Kidney (tissue), 14 donors: ENCODE measurements around the gene VPS35. TPM values are rescaled to one million over a fixed set of nuclear protein-coding genes. Genes with fewer than 3 reads are reported as not detected.
A peak's percentile ranks its signal among the peaks of the same experiment; 100 is the strongest.

Experiments used
- DNase-seq, 5 donors: peaks; one replicate each; pipeline ENCODE4 v3.0.0-alpha.2; 2013 to 2020
- FAIRE-seq: peaks from 2 replicates; lab custom pipeline; 2012; peaks lifted over from hg19 to GRCh38; lab: Jason Lieb, UNC
- H3K27ac ChIP-seq, 2 donors: one replicate each; pipeline ENCODE4 v1.7.0; 2013; ENCODE audit warnings: low read depth in 2 of 2, low read length in 2 of 2, inconsistent platforms in 1 of 2
- H3K27me3 ChIP-seq: one replicate; pipeline ENCODE4 v1.7.1; 2013; ENCODE audit warnings: low read length, inconsistent platforms; ENCODE audit not compliant: control insufficient read depth, insufficient read depth
- H3K36me3 ChIP-seq, 3 donors: one replicate each; pipeline versions ENCODE4 v1.7.0 to v1.7.1; 2013; ENCODE audit warnings: low read length in 3 of 3, control low read depth in 1 of 3, inconsistent platforms in 1 of 3; ENCODE audit not compliant: insufficient read depth in 3 of 3, control insufficient read depth in 2 of 3
- H3K4me1 ChIP-seq, 3 donors: one replicate each; pipeline versions ENCODE4 v1.7.0 to v1.7.1; 2013; ENCODE audit warnings: low read length in 3 of 3, inconsistent platforms in 1 of 3, low read depth in 1 of 3; ENCODE audit not compliant: control insufficient read depth in 2 of 3, insufficient read depth in 2 of 3
- H3K4me3 ChIP-seq, 3 donors: one replicate each; pipeline versions ENCODE4 v1.7.0 to v1.8.1; 2013; ENCODE audit warnings: low read length in 3 of 3, control low read depth in 1 of 3, inconsistent platforms in 1 of 3
- H3K9ac ChIP-seq, 3 donors: one replicate each; pipeline versions ENCODE4 v1.7.0 to v1.7.1; 2013; ENCODE audit warnings: low read length in 3 of 3, control low read depth in 1 of 3, inconsistent platforms in 1 of 3
- H3K9me3 ChIP-seq, 3 donors: one replicate each; pipeline versions ENCODE4 v1.7.0 to v1.7.1; 2013; ENCODE audit warnings: low read length in 3 of 3, control low read depth in 1 of 3, inconsistent platforms in 1 of 3; ENCODE audit not compliant: control insufficient read depth in 2 of 3, insufficient read depth in 1 of 3
- CTCF ChIP-seq: IDR thresholded peaks from 3 replicates; pipeline ENCODE4 v1.5.1; 2012; ENCODE audit warnings: mild to moderate bottlenecking, moderate library complexity, borderline replicate concordance; ENCODE audit not compliant: insufficient read depth; ENCODE audit errors: extremely low read depth
- intact Hi-C: fragments of 100-400 bp; cut with DNase I; formaldehyde crosslinking; loops from one replicate; pipeline ENCODE4 v1.11.1; 2022
- polyA plus RNA-seq: library from polyadenylated mRNA; stranded (reverse); fragments of 350-450 nt; fragmentation: Illumina TruSeq; extraction: RNeasy Lipid Tissue Mini Kit (QIAGEN cat#74804); gene quantifications from one replicate; pipeline ENCODE4 v1.2.3, GENCODE V29; 2014; ENCODE audit warnings: low read depth, low replicate concordance; ENCODE audit not compliant: insufficient read depth
- total RNA-seq: library from RNA; stranded (reverse); fragmentation: NEBNext Ultra II Directional; extraction: Animal tissue kit (Norgen Biotek cat#: 25700); gene quantifications from one replicate; pipeline ENCODE4 v1.2.1, GENCODE V29; 2021
- donor health status: control.
- donor health status: control.
- donor health status: control.
- donor health status: control.
- donor health status: control.
- donor health status: DM: yes; HTN: yes; CAD: no.
- donor health status: Normal renal cell carcinoma (clear cell type).

The VPS35 gene
- total and polyA plus RNA-seq, 2 donors from 2014 or later, result 31.8 to 96.7 TPM

- Histone ChIP-seq H3K4me1 (no peaks in the 10 kb centered on the region), H3K9ac (no peak overlapping the region), H3K4me3 (no peak overlapping the region), H3K27ac (no peak overlapping the region), H3K36me3 (peaks cover 11 to 19% (median 15%) of the 10 kb centered on the region in 3 donors), H3K27me3 (no peaks in the 10 kb centered on the region), H3K9me3 (no peaks in the 10 kb centered on the region)
- peak in 3 of 5 donors; percentile 38 to 67 (median 51) for DNase-seq
- FAIRE-seq, result no peak
- intact Hi-C loops, result no loop called here
- TF ChIP-seq CTCF, result peak; percentile 88
Observed at GRCh38 chr16:46673320-46674013, 15.5 kb downstream of the VPS35 start.

GRCh38 chr16:46662123-46662522 lies 26.9 kb downstream of the VPS35 start:
- Histone ChIP-seq H3K9me3 (no peaks in the 10 kb centered on the region), H3K36me3 (peaks cover 6 to 25% (median 10%) of the 10 kb centered on the region in 3 donors), H3K4me1 (no peaks in the 10 kb centered on the region), H3K27ac (no peak overlapping the region), H3K9ac (no peak overlapping the region), H3K27me3 (no peaks in the 10 kb centered on the region), H3K4me3 (no peak overlapping the region)
- intact Hi-C loops, result no loop called here
- DNase-seq (no peak), FAIRE-seq (no peak)
- no peak for TF ChIP-seq CTCF

- Histone ChIP-seq H3K4me3 (no peak overlapping the region), H3K27ac (no peak overlapping the region), H3K9me3 (no peaks in the 10 kb centered on the region), H3K4me1 (no peaks in the 10 kb centered on the region), H3K27me3 (no peaks in the 10 kb centered on the region), H3K9ac (no peak overlapping the region), H3K36me3 (peaks cover 6 to 11% (median 7%) of the 10 kb centered on the region in 3 donors)
- DNase-seq (peak in 1 of 5 donors; percentile 11), FAIRE-seq (no peak)
- intact Hi-C loops, result no loop called here
- TF ChIP-seq CTCF, result no peak
Observed at GRCh38 chr16:46658925-46659324, 30.1 kb downstream of the VPS35 start.
